BLaER1 treated with 17β-estradiol and CSF1 and Interleukin-3, amounts not matched to agents 10 nM and 100 nM (cell line): Measurements from ENCODE around the gene RC3H1.

ENCODE experiments used
- H3K27ac ChIP-seq, 11 experiments: shearing (Covaris generic); formaldehyde crosslinking; 2 replicates each; pipeline ENCODE4 v1.8.1; 2022
- H3K27me3 ChIP-seq, 11 experiments: shearing (Covaris generic); formaldehyde crosslinking; 2 replicates each; pipeline ENCODE4 v1.8.1; 2022
- H3K36me3 ChIP-seq, 11 experiments: shearing (Covaris generic); formaldehyde crosslinking; 2 replicates each; pipeline ENCODE4 v1.8.1; 2022
- H3K4me1 ChIP-seq, 10 experiments: shearing (Covaris generic); formaldehyde crosslinking; 2 replicates each; pipeline ENCODE4 v1.8.1; 2022
- H3K4me2 ChIP-seq, 11 experiments: shearing (Covaris generic); formaldehyde crosslinking; 2 replicates each; pipeline ENCODE4 v1.8.1; 2022
- H3K4me3 ChIP-seq, 10 experiments: shearing (Covaris generic); formaldehyde crosslinking; 2 replicates each; pipeline ENCODE4 v1.8.1; 2022
- H3K9ac ChIP-seq, 11 experiments: shearing (Covaris generic); formaldehyde crosslinking; 2 replicates each; pipeline ENCODE4 v1.8.1; 2022
- H3K9me3 ChIP-seq, 11 experiments: shearing (Covaris generic); formaldehyde crosslinking; replicated peaks in 1 of 11; 2 replicates each; pipeline ENCODE4 v1.8.1; 2022
- H4K20me1 ChIP-seq, 11 experiments: shearing (Covaris generic); formaldehyde crosslinking; 2 replicates each; pipeline ENCODE4 v1.8.1; 2022
- Cebpa-rat ChIP-seq, 11 experiments: shearing (Covaris generic); IDR thresholded peaks; 2 replicates each; pipeline ENCODE4 v1.8.1; 2022

The RC3H1 gene

DNA sequence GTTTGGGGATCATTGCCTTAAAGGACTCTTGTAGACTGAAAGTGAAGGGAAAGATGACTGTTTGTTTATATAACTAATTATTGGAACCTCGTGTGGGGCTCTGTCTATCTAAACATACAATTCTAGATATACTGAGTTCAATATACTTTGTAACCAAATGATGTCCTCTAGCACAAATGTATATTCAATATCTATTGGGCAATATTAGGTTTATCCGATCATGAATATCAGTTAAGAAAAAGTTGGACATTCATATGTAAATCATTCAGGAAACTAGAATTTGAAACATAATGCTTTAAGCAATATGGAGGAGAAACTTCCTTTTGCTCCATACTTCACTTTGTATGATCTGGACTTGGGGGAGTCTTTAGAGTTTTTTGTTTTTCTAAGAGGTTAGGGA, 8.9 kb upstream of the RC3H1 start:
- Histone ChIP-seq H3K9me3 (no peaks in the 10 kb centered on the region), H3K36me3 (no peaks in the 10 kb centered on the region), H3K27ac (no peak overlapping the region), H3K4me3 (no peak overlapping the region), H3K9ac (no peak overlapping the region), H3K4me2 (no peak overlapping the region), H4K20me1 (no peaks in the 10 kb centered on the region), H3K27me3 (no peaks in the 10 kb centered on the region), H3K4me1 (no peaks in the 10 kb centered on the region)
- no peak for TF ChIP-seq Cebpa-rat (IDR thresholded peaks at IDR 0.05)

DNA sequence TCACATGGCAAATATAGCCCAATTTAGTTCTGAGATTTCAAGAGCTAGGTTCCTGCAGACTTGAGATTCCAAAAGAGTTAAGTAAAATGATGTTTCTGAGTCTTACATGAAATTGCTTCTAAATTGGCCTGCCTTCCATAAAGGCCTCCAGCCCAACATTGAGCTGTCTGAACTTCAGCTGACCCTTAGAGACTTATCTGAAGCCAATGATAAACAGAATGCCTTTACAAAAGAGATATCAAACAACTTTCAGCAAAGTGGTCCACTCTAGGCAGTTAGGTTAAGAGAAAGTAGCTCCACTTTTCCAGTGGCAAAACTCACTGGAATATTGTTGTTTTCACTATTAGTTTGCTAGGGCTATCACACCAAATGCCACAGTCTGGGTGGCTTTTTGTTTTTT, 6.3 kb upstream of the RC3H1 start:
- TF ChIP-seq Cebpa-rat (IDR thresholded peaks at IDR 0.05): no peak
- Histone ChIP-seq H3K4me3 (no peak overlapping the region), H3K9me3 (no peaks in the 10 kb centered on the region), H3K4me2 (no peak overlapping the region), H3K36me3 (no peaks in the 10 kb centered on the region), H3K27me3 (no peaks in the 10 kb centered on the region), H4K20me1 (no peaks in the 10 kb centered on the region), H3K4me1 (peaks cover 4 to 6% (median 5%) of the 10 kb centered on the region in 10 experiments), H3K27ac (no peak overlapping the region), H3K9ac (no peak overlapping the region)

DNA sequence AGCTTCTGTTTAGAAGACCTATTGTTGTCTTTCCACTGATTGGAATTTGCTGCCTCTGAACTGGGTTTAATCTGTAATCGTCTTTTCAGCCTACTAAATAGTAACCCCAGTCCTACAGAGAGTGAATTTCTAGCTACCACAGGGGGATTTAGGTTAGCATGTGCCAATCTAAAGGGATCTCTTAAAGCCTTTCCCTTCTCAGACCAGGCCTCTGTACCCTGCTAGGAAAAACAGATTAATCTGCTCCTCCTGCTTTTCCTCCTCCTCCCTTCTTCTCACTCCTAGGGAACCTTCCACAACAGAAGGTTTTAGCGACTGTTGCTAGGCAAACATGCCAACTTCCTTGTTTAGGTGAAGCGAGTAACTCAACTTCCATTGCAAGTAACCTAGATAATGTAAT, 1.3 kb upstream of the RC3H1 start:
- Histone ChIP-seq H3K4me1 (peaks cover 30 to 41% (median 39%) of the 10 kb centered on the region in 10 experiments), H3K36me3 (peaks cover 3 to 22% (median 13%) of the 10 kb centered on the region in 11 experiments; a peak in 12 of 22 replicates), H3K4me2 (peak overlapping the region; percentile 72 to 96 (median 91)), H4K20me1 (peaks cover 29 to 37% (median 34%) of the 10 kb centered on the region in 11 experiments), H3K4me3 (no peak overlapping the region), H3K9ac (peak overlapping the region in 9 of 11 experiments; percentile 34 to 100 (median 97); a peak in 13 of 22 replicates), H3K9me3 (no peaks in the 10 kb centered on the region), H3K27ac (peak overlapping the region in 9 of 11 experiments; percentile 95 to 99 (median 96); a peak in 14 of 22 replicates), H3K27me3 (no peaks in the 10 kb centered on the region)
- no peak for TF ChIP-seq Cebpa-rat (IDR thresholded peaks at IDR 0.05)

DNA sequence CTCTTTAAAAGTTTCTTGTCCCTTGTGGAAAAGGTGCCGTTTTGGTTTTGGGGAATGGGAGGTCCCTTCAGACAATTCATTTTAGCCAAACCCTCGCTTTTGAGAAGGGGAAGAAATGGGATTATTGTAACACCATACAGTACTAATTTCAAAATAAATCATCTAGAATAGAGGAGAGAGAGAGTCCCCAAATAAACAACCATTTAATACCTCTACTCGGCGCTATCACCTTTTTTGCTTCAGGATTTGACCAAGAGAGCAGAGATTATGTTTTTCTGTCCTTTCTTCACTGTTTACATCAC, 770 bp upstream of the RC3H1 start:
- Histone ChIP-seq H3K9ac (peak overlapping the region; percentile 95 to 100 (median 97)), H3K9me3 (no peaks in the 10 kb centered on the region), H3K27me3 (no peaks in the 10 kb centered on the region), H3K4me2 (peak overlapping the region; percentile 72 to 96 (median 91)), H3K4me3 (peak overlapping the region; percentile 77 to 99 (median 90)), H3K36me3 (peaks cover 5 to 27% (median 14%) of the 10 kb centered on the region in 11 experiments; a peak in 12 of 22 replicates), H3K4me1 (peaks cover 33 to 46% (median 44%) of the 10 kb centered on the region in 10 experiments), H3K27ac (peak overlapping the region; percentile 95 to 99 (median 96)), H4K20me1 (peaks cover 35 to 42% (median 39%) of the 10 kb centered on the region in 11 experiments)
- no peak for TF ChIP-seq Cebpa-rat (IDR thresholded peaks at IDR 0.05)

DNA sequence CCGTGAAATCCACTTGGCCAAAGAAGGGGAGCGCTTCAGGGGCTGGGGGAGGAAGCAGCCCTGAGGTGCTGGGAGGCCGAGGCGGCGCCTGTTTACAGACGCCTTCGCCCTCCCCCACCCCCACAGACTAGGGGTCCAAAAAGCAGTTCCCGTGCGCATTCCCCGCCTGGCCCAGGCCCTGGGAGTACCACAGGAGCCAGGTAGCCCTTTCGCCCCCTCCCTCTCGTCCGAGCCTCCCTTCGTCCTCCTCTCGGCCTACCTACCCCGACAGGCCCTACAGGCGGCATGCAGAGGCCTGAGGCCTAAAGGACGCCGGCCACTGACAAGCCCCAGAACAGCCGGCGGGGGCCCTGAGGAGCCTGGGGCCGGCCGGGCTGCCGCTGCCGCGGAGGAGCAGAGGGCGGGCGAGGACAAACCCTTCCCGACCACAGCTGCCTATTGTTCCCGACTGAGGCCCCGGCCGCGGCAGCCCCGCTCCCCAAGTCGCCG, 522 bp downstream of the RC3H1 start:
- no peak for TF ChIP-seq Cebpa-rat (IDR thresholded peaks at IDR 0.05)
- Histone ChIP-seq H3K4me3 (peak overlapping the region; percentile 77 to 99 (median 90)), H3K27ac (peak overlapping the region; percentile 95 to 99 (median 96)), H3K4me2 (peak overlapping the region; percentile 81 to 97 (median 90)), H3K36me3 (peaks cover 5 to 29% (median 14%) of the 10 kb centered on the region in 11 experiments; a peak in 12 of 22 replicates), H3K9me3 (no peaks in the 10 kb centered on the region), H3K9ac (peak overlapping the region; percentile 95 to 100 (median 97)), H3K27me3 (no peaks in the 10 kb centered on the region), H3K4me1 (peaks cover 37 to 58% (median 50%) of the 10 kb centered on the region in 10 experiments), H4K20me1 (peaks cover 47 to 55% (median 51%) of the 10 kb centered on the region in 11 experiments)

DNA sequence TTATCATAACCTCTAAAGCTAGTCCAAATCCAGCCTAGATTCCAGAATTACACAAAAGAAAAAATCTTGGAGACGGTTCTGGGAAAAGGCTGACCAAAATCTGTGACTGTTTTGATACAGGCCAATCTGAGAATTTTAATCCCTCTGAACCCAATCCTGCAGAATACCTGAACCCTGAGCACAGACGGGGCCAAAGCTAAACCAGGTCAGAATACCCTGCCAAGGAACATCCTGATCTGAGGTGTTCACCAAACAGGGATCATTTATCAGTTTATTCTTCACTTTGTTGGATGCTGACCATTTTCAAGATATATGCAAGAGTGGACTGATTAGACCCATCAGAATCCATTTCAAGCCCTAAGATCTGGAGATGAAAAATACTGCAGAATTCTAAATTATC, 3.6 kb downstream of the RC3H1 start:
- Histone ChIP-seq H3K4me3 (peak overlapping the region in 3 of 10 experiments; percentile 10 to 35 (median 23); a peak in 3 of 20 replicates), H3K27ac (no peak overlapping the region), H3K27me3 (no peaks in the 10 kb centered on the region), H3K36me3 (peaks cover 8 to 57% (median 32%) of the 10 kb centered on the region in 11 experiments; a peak in 20 of 22 replicates), H3K9me3 (peaks cover 0 to 5% (median 4%) of the 10 kb centered on the region in 11 experiments; a peak in 11 of 22 replicates), H3K9ac (peak overlapping the region in 4 of 11 experiments; percentile 0 to 55 (median 23); a peak in 4 of 22 replicates), H3K4me2 (peak overlapping the region; percentile 11 to 97 (median 56); a peak in 16 of 22 replicates), H4K20me1 (peaks cover 65 to 84% (median 81%) of the 10 kb centered on the region in 11 experiments), H3K4me1 (peaks cover 36 to 80% (median 48%) of the 10 kb centered on the region in 10 experiments)
- no peak for TF ChIP-seq Cebpa-rat (IDR thresholded peaks at IDR 0.05)

DNA sequence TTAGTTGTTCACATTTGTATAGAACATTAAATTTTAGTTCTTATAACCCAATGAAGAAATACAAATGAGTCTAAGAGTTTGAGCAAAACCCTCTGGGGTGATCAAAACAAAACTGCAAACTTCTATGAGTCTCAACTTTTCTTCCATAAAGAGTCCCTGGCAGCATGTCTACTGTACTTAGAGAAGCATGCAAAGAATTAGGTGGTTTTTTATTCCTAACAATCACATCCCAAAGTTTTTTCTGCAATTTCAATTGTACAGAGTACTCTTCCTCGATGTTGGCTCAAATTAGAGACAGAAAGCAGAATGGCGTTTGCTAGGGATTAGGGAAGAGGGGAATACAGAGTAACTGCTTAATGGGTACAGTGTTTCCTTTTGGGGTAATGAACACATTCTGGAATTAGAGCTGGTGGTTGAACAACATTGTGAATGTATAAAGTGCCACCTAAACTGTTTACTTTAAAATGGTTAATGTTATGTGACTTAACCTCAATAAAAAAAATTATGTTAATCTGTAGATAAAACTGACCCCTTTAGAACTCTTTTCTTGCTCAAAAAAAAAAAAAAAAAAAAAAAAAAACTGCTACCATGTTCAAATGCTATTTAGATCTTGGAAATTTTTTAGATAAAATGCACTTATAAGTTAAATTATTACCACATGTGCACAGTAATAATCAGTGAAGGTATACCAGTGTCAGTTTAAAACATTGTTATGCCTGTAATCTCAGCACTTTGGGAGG, 4.8 kb downstream of the RC3H1 start:
- peaks cover 65 to 96% (median 90%) of the 10 kb centered on the region in 11 experiments for H4K20me1 ChIP-seq
- 0 out of 20 replicates have a peak overlapping the region, but pooled peaks of 1 of the 10 experiments have one; percentile 15 for H3K4me3 ChIP-seq
- peaks cover 26 to 78% (median 38%) of the 10 kb centered on the region in 10 experiments for H3K4me1 ChIP-seq
- peaks cover 8 to 69% (median 39%) of the 10 kb centered on the region in 11 experiments; a peak in 21 of 22 replicates for H3K36me3 ChIP-seq
- H3K9ac ChIP-seq: peak overlapping the region in 2 of 11 experiments; percentile 45 to 55; a peak in 3 of 22 replicates
- H3K4me2 ChIP-seq: peak overlapping the region in 8 of 11 experiments; percentile 11 to 97 (median 68); a peak in 13 of 22 replicates
- no peak for TF ChIP-seq Cebpa-rat (IDR thresholded peaks at IDR 0.05)
- no peak overlapping the region for H3K27ac ChIP-seq
- peaks cover 0 to 15% (median 10%) of the 10 kb centered on the region in 11 experiments; a peak in 12 of 22 replicates for H3K9me3 ChIP-seq
- H3K27me3 ChIP-seq: no peaks in the 10 kb centered on the region

DNA sequence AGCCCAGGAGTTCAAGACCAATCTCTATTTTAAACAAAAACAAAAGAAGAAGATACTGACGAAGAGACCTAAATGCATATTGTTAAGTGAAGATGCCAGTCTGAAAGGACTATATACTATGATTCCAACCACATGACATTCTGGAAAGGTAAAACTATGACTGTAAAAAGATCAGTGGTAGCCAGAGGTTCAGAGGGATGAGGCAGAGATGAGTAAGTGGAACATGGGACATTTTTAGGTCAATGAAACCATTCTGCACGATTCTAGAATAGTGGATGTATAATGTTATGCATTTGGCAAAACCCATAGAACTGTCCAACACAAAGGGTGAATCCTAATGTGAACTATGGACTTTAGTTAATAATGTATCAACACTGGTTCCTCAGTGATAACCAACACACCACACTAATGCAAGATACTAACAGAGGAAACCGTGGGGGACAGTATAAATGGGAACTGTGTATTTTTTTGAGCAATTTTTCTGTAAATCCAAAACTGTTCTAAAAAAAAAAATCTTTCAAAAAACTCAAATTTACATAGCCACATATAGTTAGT, 8.2 kb downstream of the RC3H1 start:
- Histone ChIP-seq H3K27ac (no peak overlapping the region), H3K27me3 (no peaks in the 10 kb centered on the region), H3K9ac (no peak overlapping the region), H3K36me3 (peaks cover 6 to 87% (median 53%) of the 10 kb centered on the region in 11 experiments; a peak in 21 of 22 replicates), H3K4me1 (peaks cover 20 to 91% (median 35%) of the 10 kb centered on the region in 10 experiments), H4K20me1 (peaks cover 36 to 99% (median 66%) of the 10 kb centered on the region in 11 experiments), H3K4me3 (no peak overlapping the region), H3K9me3 (peaks cover 0 to 28% (median 24%) of the 10 kb centered on the region in 11 experiments; a peak in 18 of 22 replicates), H3K4me2 (peak overlapping the region in 3 of 11 experiments; percentile 10 to 48 (median 20); a peak in 5 of 22 replicates)
- no peak for TF ChIP-seq Cebpa-rat (IDR thresholded peaks at IDR 0.05)
